ENCODE results near the gene OR2K2.
"Not testable (repeated sequence)": the region's sequence is repeated elsewhere in the genome, so short reads cannot be mapped to it uniquely, and the experiment has no call there.

The OR2K2 gene

GRCh38 chr9:111297066-111297824 lies 32.8 kb downstream of the OR2K2 start:
- DNase-seq (ENCODE audit: low read depth in 2 of 2), result no peak

DNA sequence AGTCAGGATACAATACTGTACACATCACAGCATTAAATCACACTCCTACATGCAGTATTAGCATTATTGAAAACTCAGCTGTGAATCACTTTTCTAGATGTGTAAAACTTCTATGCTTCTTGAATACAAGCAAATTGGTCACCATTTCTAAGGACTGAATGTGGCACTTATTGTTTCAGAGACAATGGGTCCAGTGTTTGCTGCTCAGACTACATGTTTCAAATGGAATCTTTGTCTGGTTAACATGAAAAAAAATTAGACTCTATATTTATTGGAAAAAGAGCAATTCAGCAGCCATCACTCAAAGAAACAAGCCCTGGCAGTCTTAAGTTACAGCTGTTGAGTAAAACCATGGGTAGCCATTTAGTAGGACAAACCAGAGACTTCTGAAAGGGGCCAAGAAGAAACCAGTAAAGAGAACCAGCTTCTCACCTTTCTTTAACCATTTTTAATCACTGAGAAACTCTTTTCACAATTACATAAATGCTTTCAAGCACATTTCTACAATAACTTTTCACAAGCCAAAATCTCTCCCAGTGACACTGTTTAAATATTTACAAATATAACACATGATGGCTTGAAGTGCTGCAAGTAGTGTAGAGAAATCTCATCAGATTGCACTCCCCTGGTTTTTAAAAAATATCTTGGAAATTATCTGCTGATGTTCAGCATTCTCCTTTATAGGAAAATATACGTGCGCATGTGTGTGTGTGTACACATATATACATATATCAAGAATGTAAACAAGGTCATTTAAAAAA lies 35.2 kb downstream of the OR2K2 start:
- no peak for DNase-seq (ENCODE audit: low read depth in 2 of 2)

DNA sequence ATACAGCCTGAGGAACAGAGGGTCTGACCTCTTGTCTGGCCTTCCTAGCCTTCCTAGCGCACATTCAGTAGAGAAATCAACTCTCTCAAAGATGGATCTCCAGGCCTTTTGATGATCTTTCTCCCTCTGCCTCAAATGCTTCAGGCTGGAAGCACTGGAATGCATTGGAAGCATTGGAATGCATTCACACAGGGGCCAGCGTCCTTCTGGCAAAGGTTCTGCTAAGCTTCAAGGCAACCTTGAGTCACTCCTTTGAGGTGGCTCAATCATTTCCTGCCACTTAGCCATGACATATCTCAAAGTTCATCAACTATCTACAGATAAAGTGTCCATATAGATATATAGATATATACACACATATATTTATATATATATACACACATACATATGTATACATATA lies 42.9 kb downstream of the OR2K2 start:
- no peak for DNase-seq (ENCODE audit: low read depth in 2 of 2)

DNA sequence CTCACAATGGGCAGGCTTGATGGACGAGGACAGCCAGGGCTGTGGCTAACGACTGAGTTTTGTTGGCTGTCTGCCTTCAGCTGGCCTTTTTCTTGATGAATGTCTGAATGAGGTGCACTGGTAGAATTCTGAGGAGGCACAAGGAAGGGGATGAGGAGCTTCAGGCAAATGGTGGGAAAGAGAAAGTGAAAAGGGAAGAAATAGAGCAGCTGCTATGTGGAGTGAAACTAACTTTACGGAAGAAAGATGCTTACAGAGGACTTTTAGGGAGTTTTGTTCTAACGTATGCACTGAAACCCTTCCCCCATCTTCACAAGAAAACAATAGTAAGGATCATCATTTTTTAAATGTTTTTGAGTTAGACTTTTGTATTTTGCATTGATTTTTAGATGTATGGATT lies 45.3 kb downstream of the OR2K2 start:
- no peak for DNase-seq (ENCODE audit: low read depth in 2 of 2)

DNA sequence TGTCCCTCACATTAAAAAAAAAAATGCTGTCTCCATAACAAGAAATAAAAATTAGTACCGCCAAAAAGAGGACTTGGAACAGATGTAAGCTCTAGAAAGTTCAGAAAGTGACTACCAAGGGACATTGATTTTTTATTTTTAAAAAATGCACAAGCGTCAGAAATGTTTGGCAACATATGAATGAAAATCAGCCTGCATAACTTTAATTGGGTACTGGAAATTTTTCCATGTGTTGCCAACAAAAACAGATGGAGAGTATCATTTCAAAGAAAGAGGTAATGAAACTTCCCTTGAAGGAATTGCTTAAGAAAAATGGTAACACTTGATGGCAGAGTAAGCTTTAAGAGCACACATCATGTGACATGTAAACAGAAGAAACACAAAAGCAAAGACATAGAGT lies 47.2 kb downstream of the OR2K2 start:
- DNase-seq (ENCODE audit: low read depth in 2 of 2), result no peak

- not testable (repeated sequence) for DNase-seq (ENCODE audit: low read depth in 2 of 2)
Measured at GRCh38 chr9:111280795-111281194, 49.2 kb downstream of the OR2K2 start.
